HUES48 (cell line): ENCODE data around the gene RBM15.

ENCODE experiments used
- H3K27ac ChIP-seq: one replicate; pipeline ENCODE4 v1.7.0; 2013; ENCODE audit warnings: low read depth, low read length, inconsistent platforms
- H3K27me3 ChIP-seq: 2 replicates; pipeline ENCODE4 v1.6.1; 2013; ENCODE audit warnings: mild to moderate bottlenecking, low read length; ENCODE audit not compliant: control insufficient read depth, insufficient read depth
- H3K36me3 ChIP-seq: 2 replicates; pipeline ENCODE4 v1.6.1; 2013; ENCODE audit warnings: low read length; ENCODE audit not compliant: control insufficient read depth, insufficient read depth
- H3K4me1 ChIP-seq: 2 replicates; pipeline ENCODE4 v1.6.1; 2013; ENCODE audit warnings: mild to moderate bottlenecking, low read length; ENCODE audit not compliant: control insufficient read depth, insufficient read depth
- H3K4me3 ChIP-seq: 2 replicates; pipeline ENCODE4 v1.5.1; 2013; ENCODE audit warnings: mild to moderate bottlenecking, low read depth, low read length
- H3K9ac ChIP-seq: 2 replicates; pipeline ENCODE4 v1.6.1; 2013; ENCODE audit warnings: mild to moderate bottlenecking, low read depth, low read length, moderate library complexity
- H3K9me3 ChIP-seq: 2 replicates; pipeline ENCODE4 v1.6.1; 2013; ENCODE audit warnings: low read length; ENCODE audit not compliant: control insufficient read depth, insufficient read depth

The RBM15 gene

DNA sequence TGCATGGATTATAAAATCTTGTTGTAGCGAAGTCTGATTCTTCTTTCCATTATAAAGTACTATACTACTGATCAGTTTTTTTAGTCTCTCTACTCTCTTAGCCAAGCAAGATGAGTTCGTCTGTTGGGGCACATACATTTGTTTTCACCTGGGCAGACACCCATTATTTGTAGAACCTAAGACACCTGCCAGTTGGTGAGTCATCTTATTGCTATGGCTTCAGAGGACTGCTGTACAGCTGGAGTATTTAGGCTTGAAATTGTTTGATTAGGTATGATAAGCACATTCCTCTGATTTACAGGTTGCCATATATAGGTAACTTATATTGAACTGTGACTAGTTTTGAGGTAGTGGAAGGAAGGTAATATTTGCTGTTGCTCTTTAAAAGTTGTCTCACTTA lies 17.2 kb downstream of the RBM15 start:
- H3K36me3 ChIP-seq = peaks cover 67% of the 10 kb centered on the region
- no peaks in the 10 kb centered on the region for H3K9me3 ChIP-seq
- no peak overlapping the region for H3K27ac ChIP-seq
- H3K27me3 ChIP-seq = no peaks in the 10 kb centered on the region
- no peak overlapping the region for H3K4me3 ChIP-seq
- no peak overlapping the region for H3K9ac ChIP-seq
- no peaks in the 10 kb centered on the region for H3K4me1 ChIP-seq

DNA sequence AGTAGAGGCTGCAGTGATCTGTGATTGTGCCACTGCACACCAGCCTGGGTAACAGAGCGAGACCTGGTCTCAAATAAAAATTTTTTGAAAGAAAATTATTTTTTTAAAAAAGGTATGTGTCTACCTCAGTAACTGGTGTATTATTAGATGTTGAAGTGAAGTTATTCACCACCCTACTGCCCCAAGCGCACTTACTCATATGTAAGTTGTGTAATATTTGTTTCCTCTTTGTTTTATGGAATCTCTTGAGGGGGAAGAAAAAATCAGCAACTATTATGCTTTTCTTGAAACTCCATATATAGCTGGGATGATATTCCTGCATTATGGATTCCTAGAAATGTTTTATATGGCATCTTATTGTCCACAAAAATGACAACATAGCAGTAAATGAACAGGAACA lies 21.3 kb downstream of the RBM15 start:
- Histone ChIP-seq H3K4me3 (no peak overlapping the region), H3K27ac (no peak overlapping the region), H3K4me1 (no peaks in the 10 kb centered on the region), H3K9ac (no peak overlapping the region), H3K9me3 (no peaks in the 10 kb centered on the region), H3K36me3 (peaks cover 63% of the 10 kb centered on the region), H3K27me3 (no peaks in the 10 kb centered on the region)

GRCh38 chr1:110361856-110362255 lies 22.7 kb downstream of the RBM15 start:
- no peak overlapping the region for H3K9ac ChIP-seq
- H3K4me1 ChIP-seq = no peaks in the 10 kb centered on the region
- H3K27me3 ChIP-seq = no peaks in the 10 kb centered on the region
- no peaks in the 10 kb centered on the region for H3K9me3 ChIP-seq
- no peak overlapping the region for H3K4me3 ChIP-seq
- H3K27ac ChIP-seq = no peak overlapping the region
- H3K36me3 ChIP-seq = peaks cover 63% of the 10 kb centered on the region

- Histone ChIP-seq H3K36me3 (peaks cover 55% of the 10 kb centered on the region), H3K27me3 (no peaks in the 10 kb centered on the region), H3K4me3 (no peak overlapping the region), H3K27ac (no peak overlapping the region), H3K9ac (no peak overlapping the region), H3K4me1 (no peaks in the 10 kb centered on the region), H3K9me3 (no peaks in the 10 kb centered on the region)
These were observed 25.0 kb downstream of the RBM15 start for GRCh38 chr1:110364221-110364620.

GRCh38 chr1:110370827-110371226 lies 31.6 kb downstream of the RBM15 start:
- Histone ChIP-seq H3K27ac (no peak overlapping the region), H3K36me3 (peaks cover 72% of the 10 kb centered on the region), H3K9ac (no peak overlapping the region), H3K27me3 (no peaks in the 10 kb centered on the region), H3K4me1 (no peaks in the 10 kb centered on the region), H3K4me3 (no peak overlapping the region), H3K9me3 (no peaks in the 10 kb centered on the region)

GRCh38 chr1:110375490-110375889 lies 36.3 kb downstream of the RBM15 start:
- no peaks in the 10 kb centered on the region for H3K27me3 ChIP-seq
- no peak overlapping the region for H3K9ac ChIP-seq
- no peaks in the 10 kb centered on the region for H3K9me3 ChIP-seq
- H3K4me3 ChIP-seq = no peak overlapping the region
- no peak overlapping the region for H3K27ac ChIP-seq
- 0 out of 2 replicates have a peak, but pooled peaks cover 3% of the 10 kb centered on the region for H3K4me1 ChIP-seq
- H3K36me3 ChIP-seq = peaks cover 79% of the 10 kb centered on the region

- Histone ChIP-seq H3K9ac (no peak overlapping the region), H3K4me3 (no peak overlapping the region), H3K4me1 (0 out of 2 replicates have a peak, but pooled peaks cover 3% of the 10 kb centered on the region), H3K9me3 (no peaks in the 10 kb centered on the region), H3K27ac (no peak overlapping the region), H3K27me3 (no peaks in the 10 kb centered on the region), H3K36me3 (peaks cover 39% of the 10 kb centered on the region)
These were observed 41.6 kb downstream of the RBM15 start for GRCh38 chr1:110380672-110381283.

GRCh38 chr1:110383251-110383990 lies 44.2 kb downstream of the RBM15 start:
- H3K4me3 ChIP-seq = no peak overlapping the region

DNA sequence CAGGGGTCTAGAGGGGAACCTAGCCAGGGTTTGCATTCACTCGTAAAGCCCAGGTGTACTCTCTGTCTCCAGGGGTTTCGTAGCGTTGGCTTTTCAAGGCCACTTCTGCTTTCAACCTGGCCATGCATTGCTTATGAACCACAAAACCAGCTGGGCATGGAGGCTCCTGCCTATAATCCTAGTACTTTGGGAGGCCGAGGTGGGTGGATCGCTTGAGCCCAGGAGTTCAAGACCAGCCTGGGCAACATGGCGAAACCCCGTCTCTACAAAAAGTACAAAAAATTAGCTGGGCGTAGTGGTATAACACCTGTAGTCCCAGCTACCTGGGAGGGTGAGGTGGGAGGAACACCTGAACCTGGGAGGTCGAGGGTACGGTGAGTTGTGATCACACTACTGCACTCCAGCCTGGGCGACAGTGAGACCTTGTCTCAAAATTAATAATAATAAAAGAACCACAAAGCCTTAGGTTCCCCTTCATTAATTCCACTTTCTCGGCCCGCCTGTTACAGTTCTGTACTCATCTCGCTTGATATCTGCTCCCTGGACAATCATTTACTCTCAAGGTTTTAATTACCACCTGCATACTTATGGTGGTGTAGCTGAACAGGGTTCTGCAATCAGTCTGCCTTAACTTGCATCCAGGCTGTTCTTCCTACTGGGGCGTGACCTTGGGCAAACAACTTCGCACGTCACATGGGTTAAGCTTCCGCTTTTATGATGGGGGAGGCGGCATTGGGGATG lies 45.6 kb downstream of the RBM15 start:
- Histone ChIP-seq H3K4me3 (no peak overlapping the region), H3K27me3 (no peaks in the 10 kb centered on the region), H3K27ac (no peak overlapping the region), H3K9ac (no peak overlapping the region), H3K36me3 (peaks cover 13% of the 10 kb centered on the region), H3K9me3 (no peaks in the 10 kb centered on the region), H3K4me1 (peaks cover 4% of the 10 kb centered on the region; the same call in 1 of the 2 replicates)

More at GRCh38 chr1:110383251-110383990, 44.2 kb downstream of the RBM15 start:
- Histone ChIP-seq H3K9ac (no peak overlapping the region), H3K27ac (no peak overlapping the region), H3K4me1 (0 out of 2 replicates have a peak, but pooled peaks cover 3% of the 10 kb centered on the region), H3K36me3 (peaks cover 20% of the 10 kb centered on the region), H3K27me3 (no peaks in the 10 kb centered on the region), H3K9me3 (no peaks in the 10 kb centered on the region)

- H3K4me1 ChIP-seq = peaks cover 7% of the 10 kb centered on the region
- H3K9me3 ChIP-seq = no peaks in the 10 kb centered on the region
- H3K36me3 ChIP-seq = peaks cover 11% of the 10 kb centered on the region
- H3K9ac ChIP-seq = no peak overlapping the region
- no peak overlapping the region for H3K4me3 ChIP-seq
- no peaks in the 10 kb centered on the region for H3K27me3 ChIP-seq
- H3K27ac ChIP-seq = no peak overlapping the region
These were observed 46.2 kb downstream of the RBM15 start for GRCh38 chr1:110385369-110385768.
